Measurements from ENCODE around the gene FANCI. TPM values are rescaled to one million over a fixed set of nuclear protein-coding genes. Genes with fewer than 3 reads are reported as not detected.

FANCI gene
- total RNA-seq, 1 donor from 2014 or later: 11.3 TPM

DNA sequence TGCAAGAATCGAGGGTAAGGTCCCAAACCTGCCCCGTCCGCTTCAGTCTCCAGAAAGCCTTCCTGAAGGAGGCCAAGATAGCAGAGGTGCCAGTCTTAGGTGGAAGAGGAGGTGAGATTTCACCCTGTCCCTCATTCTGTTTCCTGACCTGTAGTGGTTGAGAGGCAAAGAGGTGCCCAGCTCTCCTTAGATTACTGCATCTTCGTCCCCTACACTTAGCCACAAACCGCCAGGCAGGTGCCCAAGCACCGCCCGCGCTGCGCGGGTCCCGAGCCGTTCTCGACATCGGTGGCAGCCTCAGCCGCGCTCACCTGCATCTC is 114.6 kb downstream of the FANCI start:
- Mint-ChIP-seq H3K36me3 (ENCODE audit: unreplicated experiment) (no peaks in the 10 kb centered on the region), H3K9me3 (ENCODE audit: unreplicated experiment) (no peaks in the 10 kb centered on the region), H3K4me3 (ENCODE audit: unreplicated experiment) (no peak overlapping the region), H3K27ac (ENCODE audit: unreplicated experiment) (no peak overlapping the region), H3K4me1 (ENCODE audit: unreplicated experiment) (peaks cover 7% of the 10 kb centered on the region), H3K27me3 (ENCODE audit: unreplicated experiment) (peaks cover 78% of the 10 kb centered on the region)
- DNase-seq (ENCODE audit: extremely low spot score, unreplicated experiment): no peak
- TF ChIP-seq, protein P1, sequence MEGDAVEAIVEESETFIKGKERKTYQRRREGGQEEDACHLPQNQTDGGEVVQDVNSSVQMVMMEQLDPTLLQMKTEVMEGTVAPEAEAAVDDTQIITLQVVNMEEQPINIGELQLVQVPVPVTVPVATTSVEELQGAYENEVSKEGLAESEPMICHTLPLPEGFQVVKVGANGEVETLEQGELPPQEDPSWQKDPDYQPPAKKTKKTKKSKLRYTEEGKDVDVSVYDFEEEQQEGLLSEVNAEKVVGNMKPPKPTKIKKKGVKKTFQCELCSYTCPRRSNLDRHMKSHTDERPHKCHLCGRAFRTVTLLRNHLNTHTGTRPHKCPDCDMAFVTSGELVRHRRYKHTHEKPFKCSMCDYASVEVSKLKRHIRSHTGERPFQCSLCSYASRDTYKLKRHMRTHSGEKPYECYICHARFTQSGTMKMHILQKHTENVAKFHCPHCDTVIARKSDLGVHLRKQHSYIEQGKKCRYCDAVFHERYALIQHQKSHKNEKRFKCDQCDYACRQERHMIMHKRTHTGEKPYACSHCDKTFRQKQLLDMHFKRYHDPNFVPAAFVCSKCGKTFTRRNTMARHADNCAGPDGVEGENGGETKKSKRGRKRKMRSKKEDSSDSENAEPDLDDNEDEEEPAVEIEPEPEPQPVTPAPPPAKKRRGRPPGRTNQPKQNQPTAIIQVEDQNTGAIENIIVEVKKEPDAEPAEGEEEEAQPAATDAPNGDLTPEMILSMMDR (IDR thresholded peaks at IDR 0.05): no peak

- Mint-ChIP-seq H3K9me3 (ENCODE audit: unreplicated experiment) (no peaks in the 10 kb centered on the region), H3K4me1 (ENCODE audit: unreplicated experiment) (peaks cover 7% of the 10 kb centered on the region), H3K4me3 (ENCODE audit: unreplicated experiment) (peak overlapping the region; percentile 78), H3K27me3 (ENCODE audit: unreplicated experiment) (peaks cover 80% of the 10 kb centered on the region), H3K36me3 (ENCODE audit: unreplicated experiment) (no peaks in the 10 kb centered on the region), H3K27ac (ENCODE audit: unreplicated experiment) (no peak overlapping the region)
- TF ChIP-seq, protein P1 (IDR thresholded peaks at IDR 0.05): peak; percentile 96
- DNase-seq (ENCODE audit: extremely low spot score, unreplicated experiment): peak; percentile 92
These were observed 115.1 kb downstream of the FANCI start for GRCh38 chr15:89358755-89359439.

- Mint-ChIP-seq H3K4me1 (ENCODE audit: unreplicated experiment) (peaks cover 7% of the 10 kb centered on the region), H3K27me3 (ENCODE audit: unreplicated experiment) (peaks cover 83% of the 10 kb centered on the region), H3K36me3 (ENCODE audit: unreplicated experiment) (no peaks in the 10 kb centered on the region), H3K4me3 (ENCODE audit: unreplicated experiment) (no peak overlapping the region), H3K9me3 (ENCODE audit: unreplicated experiment) (no peaks in the 10 kb centered on the region), H3K27ac (ENCODE audit: unreplicated experiment) (no peak overlapping the region)
- TF ChIP-seq, protein P1 (IDR thresholded peaks at IDR 0.05): no peak
- no peak for DNase-seq (ENCODE audit: extremely low spot score, unreplicated experiment)
These were observed 115.9 kb downstream of the FANCI start for GRCh38 chr15:89359471-89360293.

GRCh38 chr15:89360294-89360971 is 116.7 kb downstream of the FANCI start:
- no peak for DNase-seq (ENCODE audit: extremely low spot score, unreplicated experiment)
- Mint-ChIP-seq H3K9me3 (ENCODE audit: unreplicated experiment) (no peaks in the 10 kb centered on the region), H3K4me1 (ENCODE audit: unreplicated experiment) (peaks cover 7% of the 10 kb centered on the region), H3K36me3 (ENCODE audit: unreplicated experiment) (no peaks in the 10 kb centered on the region), H3K27me3 (ENCODE audit: unreplicated experiment) (peaks cover 85% of the 10 kb centered on the region), H3K4me3 (ENCODE audit: unreplicated experiment) (no peak overlapping the region), H3K27ac (ENCODE audit: unreplicated experiment) (no peak overlapping the region)
- TF ChIP-seq, protein P1 (IDR thresholded peaks at IDR 0.05): no peak

All from osteocyte (in vitro differentiated cells).